ENCODE measurements around the gene TSC22D4.

Gene TSC22D4

DNA sequence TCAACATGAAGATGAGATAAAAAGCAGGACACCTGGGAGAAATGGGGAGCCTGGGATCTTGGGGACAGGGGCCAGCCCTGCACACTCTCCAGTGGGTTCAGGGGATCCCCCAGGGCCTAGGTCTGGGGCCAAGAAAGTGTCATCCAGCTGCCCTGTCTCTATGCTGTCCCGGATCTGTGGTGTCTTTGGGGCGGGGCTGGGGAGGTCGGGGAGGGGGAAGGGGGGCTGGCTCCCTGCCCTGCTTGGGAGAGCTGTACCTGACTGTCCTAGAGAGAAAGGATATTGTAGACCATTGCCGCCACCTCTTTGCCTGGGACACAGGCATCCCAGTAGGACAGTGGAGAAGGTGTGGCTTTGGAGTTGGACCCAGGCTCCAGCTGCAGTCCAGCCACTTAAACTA, 8.0 kb downstream of the TSC22D4 start:
- TF ChIP-seq, protein P1, sequence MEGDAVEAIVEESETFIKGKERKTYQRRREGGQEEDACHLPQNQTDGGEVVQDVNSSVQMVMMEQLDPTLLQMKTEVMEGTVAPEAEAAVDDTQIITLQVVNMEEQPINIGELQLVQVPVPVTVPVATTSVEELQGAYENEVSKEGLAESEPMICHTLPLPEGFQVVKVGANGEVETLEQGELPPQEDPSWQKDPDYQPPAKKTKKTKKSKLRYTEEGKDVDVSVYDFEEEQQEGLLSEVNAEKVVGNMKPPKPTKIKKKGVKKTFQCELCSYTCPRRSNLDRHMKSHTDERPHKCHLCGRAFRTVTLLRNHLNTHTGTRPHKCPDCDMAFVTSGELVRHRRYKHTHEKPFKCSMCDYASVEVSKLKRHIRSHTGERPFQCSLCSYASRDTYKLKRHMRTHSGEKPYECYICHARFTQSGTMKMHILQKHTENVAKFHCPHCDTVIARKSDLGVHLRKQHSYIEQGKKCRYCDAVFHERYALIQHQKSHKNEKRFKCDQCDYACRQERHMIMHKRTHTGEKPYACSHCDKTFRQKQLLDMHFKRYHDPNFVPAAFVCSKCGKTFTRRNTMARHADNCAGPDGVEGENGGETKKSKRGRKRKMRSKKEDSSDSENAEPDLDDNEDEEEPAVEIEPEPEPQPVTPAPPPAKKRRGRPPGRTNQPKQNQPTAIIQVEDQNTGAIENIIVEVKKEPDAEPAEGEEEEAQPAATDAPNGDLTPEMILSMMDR (IDR thresholded peaks at IDR 0.05; ENCODE audit: borderline replicate concordance, insufficient read depth, low read depth, low read length), result no peak
- H3K4me3 ChIP-seq (ENCODE audit: low read depth, low read length), result no peak overlapping the region

DNA sequence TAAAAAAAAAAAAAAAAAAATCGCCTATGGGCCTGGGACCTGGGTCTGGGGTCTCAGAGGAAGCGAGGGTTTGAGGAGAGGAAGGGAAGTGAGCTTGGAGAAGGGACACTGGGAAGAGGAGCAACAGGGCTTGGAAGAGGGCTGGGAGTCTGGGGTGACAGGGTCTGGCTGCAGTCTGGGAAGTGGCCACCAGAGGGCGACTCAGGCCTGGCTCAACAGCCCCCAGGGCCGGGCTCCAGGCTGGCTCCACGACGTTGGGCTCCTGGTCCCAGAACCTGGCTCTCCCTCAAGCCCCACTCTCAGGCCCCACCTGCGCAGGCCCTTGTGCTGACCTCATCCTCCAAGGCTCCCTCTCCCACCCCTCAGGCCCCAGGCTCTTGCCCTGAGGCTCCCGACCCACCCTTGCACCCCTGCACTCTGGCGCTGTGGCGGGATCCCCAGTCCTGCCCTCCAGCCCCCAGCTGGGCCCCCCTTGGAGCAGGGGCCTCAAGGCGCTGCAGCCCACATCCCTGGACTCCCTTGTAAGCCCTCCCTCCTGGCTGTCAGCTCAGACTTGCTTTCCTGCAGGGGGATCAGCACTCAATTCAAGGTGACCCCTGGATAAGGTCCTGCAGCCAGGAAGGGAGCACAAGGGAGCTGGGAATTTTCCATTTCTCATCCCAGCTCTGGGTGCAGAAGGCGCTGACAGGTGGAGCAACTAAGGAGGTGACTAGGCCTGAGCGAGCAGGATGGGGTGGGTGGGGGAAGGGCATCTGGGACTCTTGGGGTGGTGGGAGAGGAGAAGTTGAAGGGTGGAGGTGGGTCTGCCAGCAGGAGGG, 9.6 kb downstream of the TSC22D4 start:
- H3K4me3 ChIP-seq (ENCODE audit: low read depth, low read length), result no peak overlapping the region
- TF ChIP-seq, protein P1 (IDR thresholded peaks at IDR 0.05; ENCODE audit: borderline replicate concordance, insufficient read depth, low read depth, low read length), result peak; percentile 97

DNA sequence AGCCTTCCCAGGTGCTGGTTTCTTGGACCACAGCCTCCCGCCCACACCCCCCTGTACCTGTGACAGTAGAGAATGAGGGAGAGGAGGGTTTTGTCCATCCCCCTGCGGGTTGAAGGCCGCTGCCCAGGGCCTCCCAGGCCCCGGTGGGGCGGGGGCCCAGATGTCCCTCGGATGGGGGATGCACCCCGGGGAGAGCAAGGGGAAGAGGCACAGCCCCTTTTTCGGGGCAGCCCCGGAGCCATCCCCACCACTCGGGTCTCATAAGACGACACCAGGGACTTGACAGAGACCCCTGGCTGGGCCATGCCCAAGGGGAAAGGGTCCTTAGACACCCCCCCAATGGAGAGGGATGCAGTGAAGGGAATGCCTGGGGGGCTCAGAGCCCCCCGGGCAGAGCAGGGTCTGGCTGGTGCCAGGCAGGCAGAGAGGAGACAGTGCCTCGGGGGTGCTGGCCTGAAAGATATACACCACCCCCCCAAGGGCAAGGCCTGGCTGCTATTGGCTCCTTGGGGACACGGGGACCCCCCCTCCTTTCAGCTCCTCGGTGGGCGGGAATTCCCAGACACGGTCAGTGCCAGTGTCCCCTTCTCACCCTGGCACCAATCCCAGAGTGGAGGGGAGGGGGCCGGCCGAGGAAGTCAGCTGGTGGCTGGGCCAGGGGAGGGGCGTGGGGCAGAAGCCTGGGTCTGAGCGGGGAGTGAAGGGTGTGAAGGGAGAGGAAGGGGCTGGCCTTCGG, 11.2 kb downstream of the TSC22D4 start:
- H3K4me3 ChIP-seq (ENCODE audit: low read depth, low read length), result no peak overlapping the region
- TF ChIP-seq, protein P1 (IDR thresholded peaks at IDR 0.05; ENCODE audit: borderline replicate concordance, insufficient read depth, low read depth, low read length), result no peak

DNA sequence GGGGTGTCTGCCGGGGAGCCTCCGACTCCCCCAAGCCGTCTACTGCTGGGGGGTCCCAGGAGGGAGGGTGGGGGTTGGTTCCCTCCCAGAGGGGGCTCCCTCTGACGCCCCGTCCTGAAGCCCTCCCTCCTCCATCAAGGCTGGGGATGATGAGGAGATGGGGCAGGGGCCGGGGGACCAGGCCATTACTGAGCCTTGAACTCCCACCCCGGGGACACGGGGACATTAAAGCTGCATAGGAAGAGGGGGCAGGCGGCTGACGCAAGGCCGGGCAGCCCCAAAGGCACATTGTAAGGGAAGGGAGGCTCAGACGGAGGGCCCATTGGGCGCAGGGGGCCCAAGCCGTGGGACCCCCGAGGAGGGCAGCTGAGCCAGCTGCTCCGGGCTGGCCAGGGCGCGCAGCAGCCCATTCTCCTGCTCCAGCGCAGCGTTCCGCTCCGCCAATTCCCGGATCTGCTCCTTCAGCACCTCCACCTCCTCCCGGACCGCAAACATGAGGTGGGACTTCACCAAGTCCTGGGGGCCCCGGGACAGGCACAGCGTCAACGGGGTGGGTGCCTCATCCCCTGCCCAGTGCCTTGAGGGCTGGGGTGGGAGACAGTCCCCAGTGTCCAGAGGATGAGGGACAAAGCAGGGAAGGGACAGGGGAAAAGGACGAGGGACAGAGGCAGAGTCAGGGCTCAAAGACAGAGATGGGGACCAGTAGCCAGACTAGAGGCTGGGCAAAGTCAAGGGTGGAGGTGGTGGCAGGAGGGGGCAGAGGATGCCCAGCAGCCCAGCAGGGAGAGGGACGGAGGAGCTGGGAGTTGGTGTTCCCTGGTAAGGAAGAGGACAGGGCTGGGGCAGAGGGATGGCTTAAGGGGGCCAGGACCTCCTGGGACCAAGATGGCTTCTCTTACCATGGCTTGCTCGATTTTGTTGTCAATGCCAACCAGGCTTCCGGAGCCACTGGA, 12.1 kb downstream of the TSC22D4 start:
- H3K4me3 ChIP-seq (ENCODE audit: low read depth, low read length), result no peak overlapping the region
- TF ChIP-seq, protein P1 (IDR thresholded peaks at IDR 0.05; ENCODE audit: borderline replicate concordance, insufficient read depth, low read depth, low read length), result no peak

DNA sequence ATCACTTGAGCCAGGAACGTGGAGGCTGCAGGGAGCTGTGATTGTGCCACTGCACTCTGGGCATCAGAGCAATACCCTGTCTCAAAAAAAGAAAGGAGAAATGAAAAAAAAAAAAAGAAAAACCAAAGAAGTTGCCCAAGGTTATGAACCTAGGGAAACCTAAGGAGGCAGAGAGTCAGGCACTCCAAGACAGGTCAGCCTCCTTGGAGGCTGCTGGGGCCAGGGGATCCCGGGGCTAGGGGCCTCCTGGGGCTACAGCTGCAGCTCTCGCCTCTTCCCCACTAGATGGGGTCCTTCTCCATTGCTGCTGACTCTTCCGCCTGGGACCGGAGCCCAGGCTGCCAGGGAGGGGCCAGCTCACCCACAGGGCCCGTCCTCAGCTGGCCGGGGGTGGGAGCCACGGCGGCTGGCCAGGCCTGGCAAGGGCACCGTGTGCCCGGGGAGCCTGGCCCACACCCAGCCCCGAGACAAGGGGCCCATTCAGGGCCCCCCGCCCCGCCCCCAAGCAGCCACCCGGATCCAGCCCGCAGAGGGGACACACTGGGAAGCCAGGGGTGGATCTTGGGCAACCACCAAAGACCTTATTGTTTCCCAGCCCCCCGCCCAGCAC, 13.2 kb downstream of the TSC22D4 start:
- TF ChIP-seq, protein P1 (IDR thresholded peaks at IDR 0.05; ENCODE audit: borderline replicate concordance, insufficient read depth, low read depth, low read length), result peak; percentile 27; the same call in 1 of the 2 replicates
- H3K4me3 ChIP-seq (ENCODE audit: low read depth, low read length), result no peak overlapping the region

DNA sequence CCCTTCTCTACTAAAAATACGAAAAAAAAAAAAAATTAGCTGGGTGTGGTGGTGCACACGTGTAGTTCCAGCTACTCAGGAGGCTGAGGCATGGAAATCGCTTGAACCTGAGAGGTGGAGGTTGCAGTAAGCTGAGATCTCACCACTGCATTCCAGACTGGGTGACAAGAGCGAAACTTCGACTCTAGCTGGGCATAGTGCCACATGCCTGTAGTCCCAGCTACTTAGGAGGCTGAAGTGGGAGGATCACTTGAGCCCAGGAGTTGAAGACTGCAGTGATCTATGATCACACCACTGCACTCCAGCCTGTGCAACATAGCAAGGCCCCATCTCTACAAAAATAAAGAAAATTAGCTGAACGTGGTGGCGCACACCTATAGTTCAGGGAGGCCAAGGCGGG, 13.7 kb downstream of the TSC22D4 start:
- TF ChIP-seq, protein P1 (IDR thresholded peaks at IDR 0.05; ENCODE audit: borderline replicate concordance, insufficient read depth, low read depth, low read length), result no peak
- no peak overlapping the region for H3K4me3 ChIP-seq (ENCODE audit: low read depth, low read length)
